Measurements from ENCODE around the gene TANGO6. TPM values are rescaled to one million over a fixed set of nuclear protein-coding genes. Genes with fewer than 3 reads are reported as not detected.

Gene TANGO6
- total and polyA plus RNA-seq, 10 of the 15 experiments (the other 5 are each of a cell fraction or from before 2014, with no cell fraction given): 1.1 to 20.6 (median 11.0) TPM

GRCh38 chr16:68843482-68844210, at the start of gene TANGO6 (continued):
- TF ChIP-seq NKRF (conservative IDR thresholded peaks at IDR 0.05): peak; percentile 58; the same call in 1 of the 2 replicates
- peak; percentile 15; the same call in 1 of the 2 replicates for TF ChIP-seq NBN (IDR thresholded peaks at IDR 0.05)
- TF ChIP-seq EZH2 (IDR thresholded peaks at IDR 0.05; ENCODE audit: borderline replicate concordance, control insufficient read depth, low read depth, low read length): no peak
- TF ChIP-seq NFYA (IDR thresholded peaks at IDR 0.05; ENCODE audit: borderline replicate concordance, low read depth, low read length): no peak
- TF ChIP-seq TARDBP (IDR thresholded peaks at IDR 0.05; ENCODE audit: borderline replicate concordance): peak; percentile 69
- TF ChIP-seq, protein P1, sequence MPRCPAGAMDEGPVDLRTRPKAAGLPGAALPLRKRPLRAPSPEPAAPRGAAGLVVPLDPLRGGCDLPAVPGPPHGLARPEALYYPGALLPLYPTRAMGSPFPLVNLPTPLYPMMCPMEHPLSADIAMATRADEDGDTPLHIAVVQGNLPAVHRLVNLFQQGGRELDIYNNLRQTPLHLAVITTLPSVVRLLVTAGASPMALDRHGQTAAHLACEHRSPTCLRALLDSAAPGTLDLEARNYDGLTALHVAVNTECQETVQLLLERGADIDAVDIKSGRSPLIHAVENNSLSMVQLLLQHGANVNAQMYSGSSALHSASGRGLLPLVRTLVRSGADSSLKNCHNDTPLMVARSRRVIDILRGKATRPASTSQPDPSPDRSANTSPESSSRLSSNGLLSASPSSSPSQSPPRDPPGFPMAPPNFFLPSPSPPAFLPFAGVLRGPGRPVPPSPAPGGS (IDR thresholded peaks at IDR 0.05; ENCODE audit: borderline replicate concordance, insufficient read depth, low read depth, low read length, poor library complexity, severe bottlenecking): no peak
- no peak for TF ChIP-seq NRF1 (conservative IDR thresholded peaks at IDR 0.05; ENCODE audit: low read depth, low read length)
- 0 out of 3 replicates have a peak, but pooled peaks have one; percentile 26 for TF ChIP-seq POU2F2 (IDR thresholded peaks at IDR 0.05; ENCODE audit: borderline replicate concordance, low read depth, low read length)
- no peak for TF ChIP-seq IRF3 (IDR thresholded peaks at IDR 0.05)
- TF ChIP-seq ESRRA (IDR thresholded peaks at IDR 0.05; ENCODE audit: low read length): no peak
- TF ChIP-seq CHD1 (IDR thresholded peaks at IDR 0.05; ENCODE audit: low read depth, low read length): no peak
- TF ChIP-seq RUNX3 (IDR thresholded peaks at IDR 0.05; ENCODE audit: low read length): peak; percentile 37
- 0 out of 2 replicates have a peak, but pooled peaks have one; percentile 25 for TF ChIP-seq TCF12 (IDR thresholded peaks at IDR 0.05; ENCODE audit: low read depth, low read length)
- TF ChIP-seq SMAD1 (IDR thresholded peaks at IDR 0.05; ENCODE audit: low read depth, partially characterized antibody): no peak
- TF ChIP-seq PBX3 (IDR thresholded peaks at IDR 0.05; ENCODE audit: insufficient replicate concordance, low read depth, low read length): no peak
- peak; percentile 86; the same call in 1 of the 2 replicates for TF ChIP-seq PML (IDR thresholded peaks at IDR 0.05; ENCODE audit: low read length)
- peak; percentile 81 for TF ChIP-seq POLR2AphosphoS5 (IDR thresholded peaks at IDR 0.05; ENCODE audit: low read length)
- no peak for TF ChIP-seq E2F4 (IDR thresholded peaks at IDR 0.05; ENCODE audit: low read depth, low read length)
- TF ChIP-seq SREBF2 (IDR thresholded peaks at IDR 0.05; ENCODE audit: low read length): no peak
- TF ChIP-seq, protein P2, sequence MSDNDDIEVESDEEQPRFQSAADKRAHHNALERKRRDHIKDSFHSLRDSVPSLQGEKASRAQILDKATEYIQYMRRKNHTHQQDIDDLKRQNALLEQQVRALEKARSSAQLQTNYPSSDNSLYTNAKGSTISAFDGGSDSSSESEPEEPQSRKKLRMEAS (IDR thresholded peaks at IDR 0.05; ENCODE audit: low read depth, low read length): 0 out of 2 replicates have a peak, but pooled peaks have one; percentile 60
- TF ChIP-seq SPI1 (IDR thresholded peaks at IDR 0.05; ENCODE audit: borderline replicate concordance, insufficient read depth, low read depth, low read length): no peak
